Activated B cell treated with CpG ODN at 0.5 μM for 24 hours (primary cell): ENCODE measurements around the gene SLC25A1. TPM values are rescaled to one million over a fixed set of nuclear protein-coding genes. Genes with fewer than 3 reads are reported as not detected.

ENCODE experiments used
- ATAC-seq: fragments of 200-7000 bp; cut with Tn5 transposase; one replicate; pipeline ENCODE4 v1.10.0; 2021; ENCODE audit warnings: low read depth, mild to moderate bottlenecking, moderate library complexity
- CTCF ChIA-PET: fragments of 350-600 bp; sonication (Branson Sonifier 250); formaldehyde crosslinking; loops from one replicate; lab custom pipeline; 2021; ENCODE audit warnings: antibody characterized with exemption; lab: Charles Lee
- POLR2A ChIA-PET: fragments of 350-600 bp; sonication (Branson Sonifier 250); formaldehyde crosslinking; loops from one replicate; lab custom pipeline; 2021; ENCODE audit warnings: antibody characterized with exemption; lab: Charles Lee
- DNase-seq: peaks from one replicate; pipeline ENCODE4 v3.0.0; 2022
- H3K27ac Mint-ChIP-seq: one replicate; pipeline ENCODE4 v1.8.0; 2020; ENCODE audit warnings: mixed read lengths
- H3K27me3 Mint-ChIP-seq: one replicate; pipeline ENCODE4 v1.8.0; 2021; ENCODE audit warnings: mixed read lengths
- H3K36me3 Mint-ChIP-seq: one replicate; pipeline ENCODE4 v1.8.0; 2021; ENCODE audit warnings: low read depth, mixed read lengths
- H3K4me1 Mint-ChIP-seq: one replicate; pipeline ENCODE4 v1.8.0; 2021; ENCODE audit warnings: mixed read lengths
- H3K4me3 Mint-ChIP-seq: one replicate; pipeline ENCODE4 v1.8.0; 2020; ENCODE audit warnings: mild to moderate bottlenecking, mixed read lengths
- H3K9me3 Mint-ChIP-seq: one replicate; pipeline ENCODE4 v1.8.0; 2020; ENCODE audit warnings: mixed read lengths
- CTCF ChIP-seq: fragments of 200-600 bp; IDR thresholded peaks from one replicate; pipeline ENCODE4 v1.8.0; 2022; ENCODE audit warnings: antibody characterized with exemption, mild to moderate bottlenecking
- intact Hi-C: fragments of 100-400 bp; cut with micrococcal nuclease; formaldehyde crosslinking; loops from one replicate; pipeline ENCODE4 v1.15.1; 2024
- total RNA-seq: library from RNA; stranded (reverse); gene quantifications from 2 replicates; pipeline ENCODE4 v1.2.3, GENCODE V29; 2022

The SLC25A1 gene
- total RNA-seq, result 44.2 and 44.6 TPM in 2 replicates

DNA sequence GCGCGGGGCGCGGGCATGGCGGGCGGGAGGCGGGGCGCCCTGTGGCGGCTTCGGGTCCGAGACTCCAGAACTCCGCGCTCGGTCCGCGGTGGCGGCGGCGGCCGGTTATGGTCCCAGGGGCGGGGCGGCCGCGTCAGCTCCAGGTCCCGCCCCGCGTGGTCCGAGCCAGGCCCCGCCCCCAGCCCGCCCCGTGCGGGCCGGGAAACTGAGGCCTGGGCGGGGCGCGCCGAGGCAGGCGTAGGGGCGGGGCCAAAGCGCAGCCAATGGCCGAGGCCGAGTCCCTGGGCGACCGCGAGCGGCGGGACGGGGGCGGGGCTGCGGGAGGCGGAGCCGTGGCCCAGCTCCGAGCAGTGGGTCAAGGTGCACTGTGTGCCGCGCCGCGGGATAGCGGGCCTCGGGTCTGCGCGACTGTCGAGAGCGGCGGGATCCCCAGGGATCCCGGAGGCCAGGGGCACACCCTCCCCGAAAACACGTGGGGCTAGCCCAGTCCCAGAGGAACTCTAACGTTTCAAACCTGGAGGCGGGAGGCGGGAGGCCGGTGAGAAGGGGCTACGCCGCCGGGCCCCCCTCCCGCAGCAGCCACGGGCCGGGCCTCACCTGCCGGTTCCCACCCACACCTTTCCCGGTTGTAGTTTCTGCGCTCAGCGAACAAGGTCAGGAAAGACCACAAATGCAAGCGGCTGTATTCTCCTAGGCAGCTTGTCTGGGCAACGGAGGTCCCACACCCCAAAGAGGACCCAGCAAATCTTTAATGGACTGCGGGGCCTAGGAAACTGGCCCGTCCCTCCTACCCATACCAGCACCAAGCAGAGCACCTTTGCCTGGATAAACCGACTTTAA is at the start of gene SLC25A1:
TSS of gene SLC25A1 (minus strand) at position 80 of the 840 bp plus-strand sequence. CDS start at position 17, 63 bp downstream.
- Mint-ChIP-seq H3K27me3 (no peaks in the 10 kb centered on the region), H3K4me3 (peak within 1 kb of the TSS; percentile 85), H3K27ac (peak within 1 kb of the TSS; percentile 68), H3K36me3 (peaks cover 4% of the 10 kb centered on the region), H3K4me1 (peaks cover 27% of the 10 kb centered on the region), H3K9me3 (no peaks in the 10 kb centered on the region)
- ATAC-seq (peak; percentile 75), DNase-seq (peak; percentile 84)
- ChIA-PET POLR2A (interaction anchor here (0.6 to 2.6 kb wide), 8 partner anchors 9 to 770 kb away, joined by 3 to 14 read pairs (median 6); partner anchors contain the start of genes CDC45, DGCR2, ESS2 and HIRA), CTCF (interaction anchor here (0.7 to 3.1 kb wide), 7 partner anchors 34 to 451 kb away, joined by 3 to 21 read pairs (median 4); partner anchors contain the start of genes CDC45, ESS2 and UFD1)
- TF ChIP-seq CTCF, result no peak
- intact Hi-C loops, result loop anchor here (1.0 to 5.0 kb wide), 10 partner anchors 35 to 678 kb away; partner anchors contain the start of genes CDC45, CLTCL1, DGCR2 and ESS2

GRCh38 chr22:19228179-19228578 is 49.6 kb upstream of the SLC25A1 start:
- H3K36me3 Mint-ChIP-seq, result no peaks in the 10 kb centered on the region
- ATAC-seq, result no peak
- intact Hi-C loops, result no loop called here

DNA sequence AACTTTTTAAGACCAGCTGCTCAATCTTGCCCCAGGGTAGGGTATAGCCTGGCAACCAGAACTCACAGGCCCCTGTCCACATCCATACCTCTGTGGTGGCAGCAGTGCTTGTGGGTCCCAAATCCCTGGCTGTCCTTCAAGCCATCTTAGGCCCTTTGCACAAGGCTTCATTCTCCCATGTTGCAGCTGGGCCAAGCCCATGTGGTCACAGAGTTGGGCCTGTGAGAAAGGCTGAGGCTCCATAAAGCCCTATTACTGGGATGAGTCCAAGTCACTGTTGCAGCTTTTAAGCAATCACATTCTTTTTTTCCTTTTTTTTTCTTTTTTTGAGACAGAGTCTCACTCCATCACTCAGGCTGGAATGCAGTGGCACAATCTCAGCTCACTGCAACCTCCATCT is 47.9 kb upstream of the SLC25A1 start:
- no peak for TF ChIP-seq CTCF
- POLR2A ChIA-PET, result no interaction called here
- intact Hi-C loops, result no loop called here
- Mint-ChIP-seq H3K36me3 (no peaks in the 10 kb centered on the region), H3K4me3 (no peak overlapping the region), H3K9me3 (no peaks in the 10 kb centered on the region), H3K27me3 (no peaks in the 10 kb centered on the region), H3K4me1 (no peaks in the 10 kb centered on the region), H3K27ac (no peak overlapping the region)
- ATAC-seq (no peak), DNase-seq (no peak)
- CTCF ChIA-PET, result no interaction called here

More at GRCh38 chr22:19228179-19228578, 49.6 kb upstream of the SLC25A1 start:
- H3K4me3 Mint-ChIP-seq, result no peak overlapping the region
- POLR2A ChIA-PET, result no interaction called here
- no peaks in the 10 kb centered on the region for H3K27me3 Mint-ChIP-seq
- CTCF ChIA-PET, result no interaction called here
- no peak for TF ChIP-seq CTCF
- DNase-seq, result no peak
- no peaks in the 10 kb centered on the region for H3K4me1 Mint-ChIP-seq
- no peak overlapping the region for H3K27ac Mint-ChIP-seq
- no peaks in the 10 kb centered on the region for H3K9me3 Mint-ChIP-seq

- no peaks in the 10 kb centered on the region for H3K27me3 Mint-ChIP-seq
- no peak overlapping the region for H3K27ac Mint-ChIP-seq
- ATAC-seq, result no peak
- no peak for TF ChIP-seq CTCF
- no peaks in the 10 kb centered on the region for H3K36me3 Mint-ChIP-seq
- intact Hi-C loops, result no loop called here
- no peaks in the 10 kb centered on the region for H3K4me1 Mint-ChIP-seq
- CTCF ChIA-PET, result no interaction called here
- no peaks in the 10 kb centered on the region for H3K9me3 Mint-ChIP-seq
- H3K4me3 Mint-ChIP-seq, result no peak overlapping the region
- POLR2A ChIA-PET, result no interaction called here
- no peak for DNase-seq
These were observed 47.0 kb upstream of the SLC25A1 start for GRCh38 chr22:19225560-19225959.

GRCh38 chr22:19224985-19225384 is 46.4 kb upstream of the SLC25A1 start:
- intact Hi-C loops, result no loop called here
- TF ChIP-seq CTCF, result no peak
- CTCF ChIA-PET, result no interaction called here
- Mint-ChIP-seq H3K4me1 (no peaks in the 10 kb centered on the region), H3K9me3 (no peaks in the 10 kb centered on the region), H3K36me3 (no peaks in the 10 kb centered on the region), H3K27me3 (no peaks in the 10 kb centered on the region), H3K27ac (no peak overlapping the region), H3K4me3 (no peak overlapping the region)
- DNase-seq (no peak), ATAC-seq (no peak)
- POLR2A ChIA-PET, result no interaction called here
